Measurements from ENCODE around the gene C13orf46.
A peak's percentile ranks its signal among the peaks of the same experiment; 100 is the strongest.

Gene C13orf46

GRCh38 chr13:113934576-113934975 lies 39.3 kb downstream of the C13orf46 start:
- in situ Hi-C loops (cut with MboI; ENCODE audit: low sequenced_read_pairs, unreplicated experiment) = no loop called here
- no peak for TF ChIP-seq CTCF (IDR thresholded peaks at IDR 0.05; ENCODE audit: borderline replicate concordance, control extremely low read depth, extremely low read depth, insufficient read depth, missing control alignments)
- DNase-seq (ENCODE audit: low spot score) = no peak

- in situ Hi-C loops (cut with MboI; ENCODE audit: low sequenced_read_pairs, unreplicated experiment) = no loop called here
- TF ChIP-seq CTCF (IDR thresholded peaks at IDR 0.05; ENCODE audit: borderline replicate concordance, control extremely low read depth, extremely low read depth, insufficient read depth, missing control alignments) = no peak
- no peak for DNase-seq (ENCODE audit: low spot score)
These were observed 40.0 kb downstream of the C13orf46 start for GRCh38 chr13:113933901-113934300.

GRCh38 chr13:113931841-113932459 lies 41.9 kb downstream of the C13orf46 start:
- no peak for TF ChIP-seq CTCF (IDR thresholded peaks at IDR 0.05; ENCODE audit: borderline replicate concordance, control extremely low read depth, extremely low read depth, insufficient read depth, missing control alignments)
- in situ Hi-C loops (cut with MboI; ENCODE audit: low sequenced_read_pairs, unreplicated experiment) = no loop called here
- DNase-seq (ENCODE audit: low spot score) = no peak

- no peak for TF ChIP-seq CTCF (IDR thresholded peaks at IDR 0.05; ENCODE audit: borderline replicate concordance, control extremely low read depth, extremely low read depth, insufficient read depth, missing control alignments)
- peak; percentile 67 for DNase-seq (ENCODE audit: low spot score)
- in situ Hi-C loops (cut with MboI; ENCODE audit: low sequenced_read_pairs, unreplicated experiment) = no loop called here
These were observed 42.9 kb downstream of the C13orf46 start for GRCh38 chr13:113930671-113931637.

GRCh38 chr13:113929628-113930615 lies 44.0 kb downstream of the C13orf46 start:
- TF ChIP-seq CTCF (IDR thresholded peaks at IDR 0.05; ENCODE audit: borderline replicate concordance, control extremely low read depth, extremely low read depth, insufficient read depth, missing control alignments) = no peak
- in situ Hi-C loops (cut with MboI; ENCODE audit: low sequenced_read_pairs, unreplicated experiment) = no loop called here
- no peak for DNase-seq (ENCODE audit: low spot score)

Measured in GM13976 (cell line).